Epithelial cell of prostate (primary cell): ENCODE results near the gene GAS2L1.

Experiments used
- DNase-seq: peaks from one replicate; pipeline ENCODE4 v3.0.0-alpha.2; 2011; ENCODE audit warnings: low read depth, low spot score
- H3K27ac ChIP-seq: fragments of 450-650 bp; 2 replicates; pipeline ENCODE4 v1.5.1; 2017; ENCODE audit warnings: mild to moderate bottlenecking

GAS2L1 gene

GRCh38 chr22:29272624-29273023, 33.8 kb upstream of the GAS2L1 start:
- no peak overlapping the region for H3K27ac ChIP-seq
- no peak for DNase-seq

- no peak overlapping the region for H3K27ac ChIP-seq
- no peak for DNase-seq
Measured at GRCh38 chr22:29275167-29275566, 31.3 kb upstream of the GAS2L1 start.

DNA sequence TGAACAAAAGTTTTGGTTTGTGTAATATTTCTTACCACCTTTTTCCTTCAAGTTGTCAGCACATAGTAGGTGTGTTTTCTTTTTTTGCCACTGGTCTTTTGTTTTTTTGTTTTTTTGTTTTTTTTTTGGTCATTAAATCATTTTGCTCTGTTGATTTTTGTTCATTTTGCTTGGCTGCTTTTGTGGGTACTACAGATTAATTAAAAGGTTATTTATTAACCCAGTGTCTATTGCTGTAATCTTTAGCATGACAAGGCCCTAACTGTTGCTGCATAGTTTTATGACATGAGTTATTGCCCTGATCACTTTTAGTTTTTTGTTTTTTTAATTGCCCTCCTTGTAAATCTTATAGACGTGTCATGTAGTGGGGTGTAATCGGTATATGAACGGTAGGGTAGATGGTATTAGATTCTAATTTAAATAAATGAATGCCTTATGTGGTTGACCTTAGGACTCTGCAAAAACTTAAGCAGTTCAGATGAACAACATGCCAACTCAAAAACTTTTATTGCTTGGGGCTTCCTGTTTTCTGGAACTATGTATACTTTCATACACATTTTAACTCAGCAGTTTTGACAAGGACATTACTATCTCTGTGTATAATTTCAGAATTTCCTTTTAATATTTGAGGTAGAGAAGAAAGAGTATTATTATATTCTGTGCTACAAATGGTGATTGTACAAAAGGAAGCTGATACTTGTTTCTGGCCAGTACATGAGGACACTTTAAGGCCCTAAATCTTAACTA, 30.5 kb upstream of the GAS2L1 start:
- no peak for DNase-seq
- no peak overlapping the region for H3K27ac ChIP-seq

DNA sequence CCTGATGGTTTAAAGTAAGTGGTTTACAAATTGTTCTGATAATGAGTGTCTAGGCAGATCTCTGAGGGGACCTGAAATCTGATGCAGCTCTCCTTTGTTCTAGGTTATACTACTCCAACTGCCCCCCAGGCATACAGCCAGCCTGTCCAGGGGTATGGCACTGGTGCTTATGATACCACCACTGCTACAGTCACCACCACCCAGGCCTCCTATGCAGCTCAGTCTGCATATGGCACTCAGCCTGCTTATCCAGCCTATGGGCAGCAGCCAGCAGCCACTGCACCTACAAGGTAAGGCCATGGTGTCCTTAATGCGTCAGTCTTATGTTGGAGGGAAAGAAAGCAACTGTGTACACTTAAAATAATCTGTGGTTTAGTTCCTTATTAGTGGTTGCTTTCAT, 28.5 kb upstream of the GAS2L1 start:
- no peak overlapping the region for H3K27ac ChIP-seq
- no peak for DNase-seq

GRCh38 chr22:29284196-29284595, 22.3 kb upstream of the GAS2L1 start:
- H3K27ac ChIP-seq, result no peak overlapping the region
- no peak for DNase-seq

DNA sequence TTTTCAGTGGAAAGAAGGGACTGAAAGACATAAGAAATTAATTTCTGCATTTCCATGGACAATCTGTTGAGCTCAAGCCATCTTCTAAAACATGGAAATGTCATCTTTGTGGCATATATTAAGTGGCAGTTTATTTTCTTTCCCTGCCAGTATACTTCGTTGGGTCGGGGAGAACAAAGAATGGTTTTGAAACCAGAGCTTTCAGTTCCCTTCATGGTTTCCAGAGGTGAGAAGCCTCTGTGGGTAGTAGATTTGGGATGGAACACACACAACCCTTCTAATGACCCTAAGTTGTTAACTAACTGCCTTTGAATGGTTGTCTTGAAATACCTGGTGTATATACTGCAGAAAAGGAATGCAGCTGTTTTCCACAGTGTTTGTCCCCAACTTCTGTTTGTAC, 17.6 kb upstream of the GAS2L1 start:
- no peak for DNase-seq

DNA sequence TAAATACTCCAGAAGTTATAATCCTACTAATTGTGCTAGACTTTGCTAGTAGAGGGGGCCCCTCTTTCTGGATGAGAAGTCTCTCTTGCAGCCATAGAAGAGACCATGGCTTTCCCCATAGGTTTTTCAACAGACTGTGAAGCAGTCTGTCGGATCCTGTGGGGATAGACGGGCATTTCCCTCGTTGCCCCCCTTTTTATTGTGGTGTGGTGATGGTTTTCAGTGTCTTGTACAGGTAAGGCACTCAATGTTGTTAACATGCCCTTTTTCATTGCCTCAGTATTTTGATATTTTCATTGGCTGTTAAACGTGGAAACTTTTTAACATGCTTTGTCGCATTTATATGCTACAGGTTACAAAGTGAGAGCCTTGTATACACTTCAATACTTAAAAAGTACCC, 16.4 kb upstream of the GAS2L1 start:
- DNase-seq, result no peak
- H3K27ac ChIP-seq, result no peak overlapping the region

More for the DNA sequence above, 17.6 kb upstream of the GAS2L1 start:
- H3K27ac ChIP-seq, result no peak overlapping the region

DNA sequence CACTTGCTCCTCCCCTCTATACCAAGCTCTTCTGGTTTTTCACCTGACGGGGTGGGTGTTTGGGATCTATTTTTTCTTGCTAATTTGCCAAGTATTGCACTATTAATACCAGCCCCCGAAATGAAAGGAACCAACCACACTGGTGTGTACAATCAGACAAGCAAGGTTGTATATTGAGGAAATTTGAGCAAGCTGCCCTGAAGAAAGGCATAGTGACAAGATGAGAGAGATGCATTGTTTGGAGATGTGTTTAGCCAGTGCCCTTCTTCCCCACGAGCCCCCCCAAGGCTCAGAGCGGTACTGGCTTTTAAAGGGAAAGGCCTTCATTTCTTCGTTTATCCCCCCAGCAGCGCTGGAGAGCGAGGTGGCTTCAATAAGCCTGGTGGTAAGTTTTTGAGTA, 15.2 kb upstream of the GAS2L1 start:
- no peak overlapping the region for H3K27ac ChIP-seq
- DNase-seq, result no peak

DNA sequence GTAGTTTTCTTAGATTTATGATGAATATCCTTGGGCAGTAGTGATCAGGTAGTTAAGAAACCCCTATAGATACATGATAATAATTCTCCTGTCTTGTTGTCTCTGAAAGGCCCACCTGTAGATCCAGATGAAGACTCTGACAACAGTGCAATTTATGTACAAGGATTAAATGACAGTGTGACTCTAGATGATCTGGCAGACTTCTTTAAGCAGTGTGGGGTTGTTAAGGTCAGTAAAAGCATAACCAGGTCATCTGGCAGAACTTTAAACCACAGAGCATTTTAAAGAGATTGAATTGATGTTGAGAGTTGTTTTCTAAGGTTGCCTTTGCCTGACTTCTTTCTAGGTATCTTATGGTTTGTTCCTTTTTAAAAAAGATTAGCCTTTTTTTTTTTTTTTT, 14.1 kb upstream of the GAS2L1 start:
- no peak for DNase-seq
- no peak overlapping the region for H3K27ac ChIP-seq

DNA sequence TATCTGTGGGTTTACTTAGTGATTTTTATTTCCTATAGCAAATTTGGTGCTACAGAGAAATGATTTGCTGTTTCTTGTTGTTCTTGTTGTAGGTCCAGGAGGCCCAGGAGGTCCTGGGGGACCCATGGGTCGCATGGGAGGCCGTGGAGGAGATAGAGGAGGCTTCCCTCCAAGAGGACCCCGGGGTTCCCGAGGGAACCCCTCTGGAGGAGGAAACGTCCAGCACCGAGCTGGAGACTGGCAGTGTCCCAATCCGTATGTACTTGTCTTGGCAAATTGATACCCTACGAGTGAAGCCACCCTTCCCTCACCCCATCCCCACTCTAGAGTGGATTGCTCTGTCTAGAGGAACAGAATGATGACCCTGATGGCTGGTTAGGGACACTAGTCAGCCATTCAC, 7.8 kb upstream of the GAS2L1 start:
- no peak for DNase-seq
- no peak overlapping the region for H3K27ac ChIP-seq

DNA sequence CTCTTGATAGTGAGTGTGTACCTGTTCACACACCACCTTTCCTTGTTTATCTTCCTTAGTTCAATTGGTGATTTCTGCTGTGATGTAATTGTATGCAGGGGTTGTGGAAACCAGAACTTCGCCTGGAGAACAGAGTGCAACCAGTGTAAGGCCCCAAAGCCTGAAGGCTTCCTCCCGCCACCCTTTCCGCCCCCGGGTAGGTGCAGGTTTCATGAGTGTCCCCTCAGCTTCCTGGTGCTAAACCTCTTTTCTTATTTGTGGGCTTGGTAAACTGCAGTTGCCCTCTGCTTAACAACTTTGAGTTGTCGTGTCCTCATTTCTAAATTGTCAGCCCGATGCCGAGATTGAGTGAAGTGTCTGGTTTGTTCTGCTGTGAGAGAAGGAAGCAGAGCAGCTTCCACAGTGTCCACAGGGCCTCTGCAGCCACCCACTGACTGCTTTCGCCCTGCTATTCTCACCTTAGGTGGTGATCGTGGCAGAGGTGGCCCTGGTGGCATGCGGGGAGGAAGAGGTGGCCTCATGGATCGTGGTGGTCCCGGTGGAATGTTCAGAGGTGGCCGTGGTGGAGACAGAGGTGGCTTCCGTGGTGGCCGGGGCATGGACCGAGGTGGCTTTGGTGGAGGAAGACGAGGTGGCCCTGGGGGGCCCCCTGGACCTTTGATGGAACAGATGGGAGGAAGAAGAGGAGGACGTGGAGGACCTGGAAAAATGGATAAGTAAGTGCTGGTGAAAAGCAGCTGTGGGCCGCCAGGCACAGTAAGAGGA, 7.1 kb upstream of the GAS2L1 start:
- no peak overlapping the region for H3K27ac ChIP-seq
- DNase-seq, result no peak

- H3K27ac ChIP-seq, result no peak overlapping the region
- no peak for DNase-seq
Measured at GRCh38 chr22:29300467-29300806, 6.0 kb upstream of the GAS2L1 start.

- no peak for DNase-seq
- H3K27ac ChIP-seq, result no peak overlapping the region
Measured at GRCh38 chr22:29300807-29301601, 5.4 kb upstream of the GAS2L1 start.

DNA sequence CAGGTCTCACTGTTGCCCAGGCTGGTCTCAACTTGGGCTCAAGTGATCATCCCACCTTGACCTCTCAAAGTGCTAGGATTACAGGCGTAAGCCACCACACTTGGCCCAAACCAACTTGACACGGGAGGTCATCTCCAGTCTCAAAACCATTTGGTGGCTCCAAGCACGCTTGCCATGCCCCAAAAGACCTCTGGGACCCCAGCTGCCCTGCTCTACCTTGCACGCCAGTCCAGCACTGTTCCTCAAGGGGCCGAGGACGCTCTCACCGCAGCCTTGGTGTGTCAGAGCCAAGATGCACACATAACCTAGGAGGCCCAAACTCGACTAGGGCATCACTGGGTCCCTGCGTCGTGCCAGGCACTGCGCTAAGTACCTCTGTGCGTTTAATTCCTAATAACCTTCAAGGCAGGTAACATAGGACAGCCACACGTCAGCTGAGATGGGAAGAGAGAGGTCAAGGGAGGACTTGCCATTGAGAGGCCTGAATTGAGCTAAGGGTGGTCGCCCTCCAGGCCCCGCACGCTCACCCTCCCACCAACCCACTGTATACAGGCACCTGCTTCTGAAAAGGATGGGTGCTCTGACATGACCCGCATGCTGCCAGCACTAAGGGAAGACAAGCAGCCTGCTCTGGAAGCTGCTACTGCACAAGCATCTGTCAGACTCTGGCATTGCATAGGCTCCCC, 4.6 kb upstream of the GAS2L1 start:
- no peak for DNase-seq
- H3K27ac ChIP-seq, result no peak overlapping the region

DNA sequence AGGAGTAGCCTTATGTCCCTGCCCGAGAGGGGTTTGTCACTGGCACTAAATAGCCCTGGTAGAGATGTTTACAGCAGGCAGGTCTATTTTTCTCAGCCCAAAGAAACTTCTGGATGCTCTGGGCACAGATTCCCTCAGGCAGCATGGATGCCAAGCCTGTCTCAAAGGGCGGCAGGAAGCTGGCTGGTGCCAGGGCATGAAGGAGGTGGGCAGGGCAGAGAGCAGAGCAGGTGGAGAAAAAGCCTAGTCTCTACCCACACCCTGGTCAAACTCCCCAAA, 4.1 kb upstream of the GAS2L1 start:
- no peak overlapping the region for H3K27ac ChIP-seq
- DNase-seq, result no peak

GRCh38 chr22:29302681-29303465, 3.6 kb upstream of the GAS2L1 start:
- no peak for DNase-seq
- H3K27ac ChIP-seq, result no peak overlapping the region

DNA sequence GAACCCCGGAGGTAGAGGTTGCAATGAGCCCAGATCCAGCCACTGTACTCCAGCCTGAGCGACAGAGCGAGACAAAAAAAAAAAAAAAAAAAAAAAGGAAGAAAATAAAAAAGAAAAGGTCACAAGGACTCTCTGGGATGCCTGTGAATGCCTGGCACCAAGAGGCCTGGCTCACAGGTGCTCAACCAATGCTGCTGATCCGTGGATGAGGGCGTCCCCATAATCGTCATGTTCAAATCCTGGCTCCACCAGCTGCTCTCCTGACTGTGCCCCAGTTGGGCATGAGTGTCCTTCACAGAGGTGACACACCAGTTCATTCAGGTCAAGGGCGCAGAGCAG, 645 bp upstream of the GAS2L1 start:
- no peak overlapping the region for H3K27ac ChIP-seq
- no peak for DNase-seq

- no peak for DNase-seq
- H3K27ac ChIP-seq, result peak overlapping the region; percentile 42
Measured at GRCh38 chr22:29306835-29307595, 565 bp downstream of the GAS2L1 start.

GRCh38 chr22:29307596-29308147, 1.2 kb downstream of the GAS2L1 start:
- DNase-seq, result no peak
- H3K27ac ChIP-seq, result peak overlapping the region; percentile 42
